Measurements from ENCODE around the gene SEPHS2.
"Not testable (repeated sequence)": the region's sequence is repeated elsewhere in the genome, so short reads cannot be mapped to it uniquely, and the experiment has no call there.

SEPHS2 gene

DNA sequence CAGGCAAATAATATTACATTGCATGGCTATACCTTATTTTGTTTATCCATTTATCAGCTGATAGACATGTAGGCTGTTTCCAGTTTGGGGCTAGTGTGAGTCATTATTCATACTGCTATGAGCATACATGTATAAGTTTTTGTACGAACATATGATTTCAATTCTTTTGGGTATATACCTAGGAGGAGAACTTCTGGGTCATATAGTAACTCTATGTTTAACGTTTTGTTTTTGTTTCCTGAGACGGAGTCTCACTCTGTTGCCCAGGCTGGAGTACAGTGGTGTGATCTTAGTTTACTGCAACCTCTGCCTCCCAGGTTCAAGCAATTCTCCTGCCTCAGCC is 24.5 kb upstream of the SEPHS2 start:
- DNase-seq (ENCODE audit: low spot score) (no peak), FAIRE-seq (no peak)

DNA sequence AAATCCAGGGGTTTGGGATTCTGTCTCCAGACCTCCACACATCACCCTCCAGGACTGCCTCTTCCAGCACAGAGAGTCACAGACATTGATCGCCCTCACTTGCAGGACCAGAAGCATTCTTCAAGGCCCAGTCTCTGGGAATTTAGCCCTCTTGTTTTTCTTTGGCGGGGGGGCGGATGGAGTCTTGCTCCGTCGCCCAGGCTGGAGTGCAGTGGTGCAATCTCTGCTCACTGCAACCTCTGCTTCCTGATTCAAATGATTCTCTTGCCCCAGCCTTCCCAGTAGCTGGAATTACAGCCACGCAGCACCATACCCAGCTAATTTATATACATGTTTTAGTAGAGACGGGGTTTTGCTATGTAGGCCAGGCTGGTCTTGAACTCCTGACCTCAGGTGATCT is 18.4 kb upstream of the SEPHS2 start:
- DNase-seq (ENCODE audit: low spot score), result no peak
- no peak for FAIRE-seq

DNA sequence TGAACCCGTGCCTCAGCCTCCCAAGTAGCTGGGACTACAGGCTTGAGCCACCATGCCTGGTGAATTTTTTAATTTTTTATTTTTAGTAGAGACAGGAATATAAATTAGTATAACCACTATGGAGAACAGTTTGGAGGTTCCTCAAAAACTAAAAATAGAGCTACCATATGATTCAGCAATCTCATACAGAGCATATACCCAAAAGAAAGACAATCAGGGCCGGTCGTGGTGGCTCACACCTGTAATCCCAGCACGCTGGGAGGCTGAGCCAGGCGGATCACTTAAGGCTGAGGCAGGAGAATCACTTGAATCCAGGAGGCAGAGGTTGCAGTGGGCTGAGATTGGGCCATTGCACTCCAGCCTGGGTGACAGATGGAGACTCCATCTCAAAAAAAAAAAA is 15.8 kb upstream of the SEPHS2 start:
- DNase-seq (ENCODE audit: low spot score); FAIRE-seq: not testable (repeated sequence)

DNA sequence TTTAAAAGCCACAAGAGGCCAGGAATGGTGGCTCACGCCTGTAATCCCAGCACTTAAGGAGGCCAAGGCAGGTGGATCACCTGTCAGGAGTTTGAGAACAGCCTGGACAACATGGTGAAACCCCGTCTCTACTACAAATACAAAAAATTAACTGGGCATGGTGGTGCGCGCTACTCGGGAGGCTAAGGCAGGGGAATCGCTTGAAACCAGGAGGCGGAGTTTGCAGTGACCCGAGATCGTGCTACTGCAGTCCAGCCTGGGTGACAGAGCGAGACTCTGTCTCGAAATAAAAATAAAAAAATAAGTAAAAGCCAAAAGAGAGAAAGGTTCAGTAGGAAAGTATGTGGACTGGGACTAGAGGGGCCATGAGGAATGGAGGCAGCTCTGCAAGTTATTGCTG is 13.8 kb upstream of the SEPHS2 start:
- no peak for DNase-seq (ENCODE audit: low spot score)
- FAIRE-seq, result no peak

DNA sequence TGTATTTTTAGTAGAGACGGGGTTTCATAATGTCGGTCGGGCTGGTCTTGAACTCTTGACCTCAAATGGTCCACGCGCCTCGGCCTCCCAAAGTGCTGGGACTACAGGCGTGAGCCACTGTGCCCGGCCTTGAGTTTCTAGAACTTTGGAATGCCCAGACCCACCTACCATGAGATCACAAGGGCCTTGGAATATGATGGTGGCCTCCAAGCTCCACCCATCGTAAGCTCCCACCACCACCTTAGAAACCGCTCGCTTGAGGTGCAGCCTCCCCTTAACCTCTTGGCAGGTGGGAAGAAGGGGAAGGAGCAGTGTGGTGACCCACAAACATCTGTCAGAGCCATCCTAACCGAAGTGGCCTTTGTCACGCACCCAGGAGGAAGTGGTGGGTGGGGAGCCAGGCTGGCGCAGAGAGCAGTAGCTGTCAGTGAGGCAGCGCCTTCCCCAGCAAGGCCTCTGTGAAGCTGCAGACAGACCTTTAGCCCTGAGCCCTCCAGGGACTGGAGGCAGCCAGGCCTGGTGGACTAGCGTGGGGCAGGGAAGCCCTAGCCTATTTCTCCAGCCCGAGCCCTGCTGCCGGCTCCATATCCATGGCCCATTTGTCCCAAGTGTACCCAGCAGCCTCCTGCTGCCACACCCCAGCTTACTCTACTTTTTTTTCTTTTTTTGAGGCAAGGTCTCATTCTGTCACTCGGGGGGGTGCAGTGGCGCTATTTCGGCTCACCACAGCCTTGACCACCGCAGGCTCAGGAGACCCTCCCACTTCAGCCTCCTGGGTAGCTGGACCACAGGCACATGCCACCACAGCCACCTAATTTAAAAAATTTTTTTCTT is 13.1 kb upstream of the SEPHS2 start:
- no peak for DNase-seq (ENCODE audit: low spot score)
- no peak for FAIRE-seq

DNA sequence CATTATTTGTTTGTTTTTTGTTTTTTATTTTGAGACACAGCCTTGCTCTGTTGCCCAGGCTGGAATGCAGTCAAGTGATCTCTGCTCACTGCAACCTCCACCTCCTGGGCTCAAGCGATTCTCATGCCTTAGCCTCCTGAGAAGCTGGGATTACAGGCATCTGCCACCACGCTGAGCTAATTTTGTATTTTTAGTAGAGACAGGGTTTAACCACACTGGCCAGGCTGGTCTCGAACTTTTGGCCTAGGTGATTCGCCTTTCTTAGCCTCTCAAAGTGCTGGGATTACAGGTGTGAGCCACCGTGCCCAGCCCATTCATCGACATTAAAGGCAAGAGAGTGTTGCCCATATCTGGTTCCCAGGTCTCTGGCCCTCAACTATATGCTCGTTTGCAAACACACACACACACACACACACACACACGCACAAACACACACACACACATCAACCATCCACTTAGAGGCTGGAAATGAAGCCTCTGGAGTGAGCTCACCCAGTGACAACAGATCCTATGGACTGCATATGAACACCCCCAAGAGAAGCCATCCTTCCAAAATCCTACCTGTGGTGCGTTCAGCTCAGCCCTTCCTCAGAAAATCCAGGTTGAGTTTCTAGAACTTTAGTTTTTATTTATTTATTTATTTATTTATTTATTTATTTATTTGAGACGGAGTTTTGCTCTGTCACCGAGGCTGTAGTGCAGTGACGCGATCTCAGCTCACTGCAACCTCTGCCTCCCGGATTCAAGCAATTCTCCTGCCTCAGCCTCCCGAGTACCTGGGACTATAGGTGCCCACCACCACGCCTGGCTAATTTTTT is 12.3 kb upstream of the SEPHS2 start:
- no peak for FAIRE-seq

DNA sequence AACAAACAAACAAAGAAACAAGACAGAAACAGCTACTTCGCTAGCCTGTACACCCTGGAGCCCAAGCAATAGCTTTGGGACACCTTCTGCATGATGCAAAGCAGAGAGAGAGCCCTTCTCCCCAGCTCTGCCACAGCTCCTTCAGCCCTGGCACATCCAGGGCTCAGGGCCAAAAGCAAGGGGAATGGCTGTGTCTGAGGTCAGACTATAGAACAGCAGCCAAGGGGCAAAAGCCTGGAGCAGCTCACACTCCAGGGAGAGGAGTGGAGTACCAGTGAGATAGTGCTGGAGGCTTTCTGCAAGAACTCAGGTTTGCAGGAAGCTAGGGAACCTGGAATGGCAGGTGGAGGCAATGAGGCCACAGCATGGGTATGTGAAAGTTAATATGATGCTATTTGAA is 11.6 kb upstream of the SEPHS2 start:
- FAIRE-seq (no peak), DNase-seq (ENCODE audit: low spot score) (no peak)

More for the DNA sequence above, 12.3 kb upstream of the SEPHS2 start:
- no peak for DNase-seq (ENCODE audit: low spot score)

DNA sequence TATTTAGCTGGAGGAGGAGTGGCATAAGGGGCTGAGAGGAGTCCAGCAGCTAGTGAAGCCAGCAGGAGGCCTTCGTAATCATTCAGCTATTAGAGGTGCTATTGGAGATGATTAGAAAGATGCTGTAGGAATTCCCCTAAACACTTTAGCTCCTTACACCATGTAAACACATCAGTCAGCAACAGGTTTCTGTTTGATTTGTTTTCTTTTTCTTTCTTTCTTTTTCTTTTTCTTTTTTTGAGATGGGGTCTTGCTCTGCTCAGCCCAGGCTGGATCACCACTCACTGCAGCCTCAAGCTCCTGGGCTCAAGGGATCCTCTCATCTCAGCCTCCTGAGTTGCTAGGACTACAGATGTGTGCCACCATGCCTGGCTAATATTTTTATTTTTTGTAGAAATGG is 10.6 kb upstream of the SEPHS2 start:
- DNase-seq (ENCODE audit: low spot score) (no peak), FAIRE-seq (no peak)

DNA sequence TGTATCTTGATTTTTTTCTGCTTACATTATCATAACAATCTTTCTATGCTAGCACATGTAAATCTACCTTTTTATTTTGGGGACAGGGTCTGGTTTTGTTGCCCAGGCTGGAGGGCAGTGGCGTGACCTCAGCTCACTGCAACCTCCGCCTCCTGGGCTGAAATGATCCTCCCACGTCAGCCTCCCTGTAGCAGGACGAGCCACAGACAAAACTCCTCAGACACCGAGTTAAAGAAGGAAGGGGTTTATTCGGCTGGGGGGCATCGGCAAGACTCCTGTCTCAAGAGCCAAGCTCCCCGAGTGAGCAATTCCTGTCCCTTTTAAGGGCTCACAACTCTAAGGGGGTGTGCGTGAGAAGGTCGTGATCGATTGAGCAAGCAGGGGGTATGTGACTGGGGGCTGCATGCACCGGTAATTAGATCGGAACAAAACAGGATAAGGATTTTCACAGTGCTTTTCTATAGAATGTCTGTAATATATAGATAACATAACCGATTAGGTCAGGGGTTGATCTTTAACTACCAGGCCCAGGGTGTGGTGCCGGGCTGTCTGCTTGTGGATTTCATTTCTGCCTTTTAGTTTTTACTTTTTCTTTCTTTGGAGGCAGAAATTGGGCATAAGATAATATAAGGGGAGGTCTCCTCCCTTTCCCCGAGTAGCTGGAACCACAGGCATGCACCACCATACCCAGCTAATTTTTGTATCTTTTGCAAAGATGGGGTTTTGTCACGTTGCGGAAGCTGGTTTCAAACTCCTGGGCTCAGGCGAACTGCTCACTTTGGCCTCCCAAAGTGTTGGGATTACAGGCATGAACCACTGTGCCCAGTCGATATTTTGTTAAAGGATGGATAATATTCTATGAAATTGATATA is 7.3 kb upstream of the SEPHS2 start:
- DNase-seq (ENCODE audit: low spot score); FAIRE-seq: not testable (repeated sequence)

DNA sequence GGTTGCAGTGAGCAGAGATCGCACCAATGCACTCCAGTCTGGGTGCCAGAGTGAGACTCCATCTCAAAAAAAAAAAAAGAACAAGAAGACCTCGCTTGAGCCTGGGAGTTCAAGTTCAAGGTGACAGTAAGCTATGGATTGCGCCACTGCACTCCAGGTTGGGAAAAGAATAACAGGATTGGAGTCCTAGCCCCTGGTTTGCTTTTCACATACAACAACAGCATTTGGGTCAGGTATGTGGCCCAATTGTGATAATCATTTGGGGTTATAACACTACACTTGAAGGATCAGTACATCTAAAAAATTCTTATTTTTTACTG is 3.4 kb upstream of the SEPHS2 start:
- no peak for DNase-seq (ENCODE audit: low spot score)
- FAIRE-seq, result no peak

DNA sequence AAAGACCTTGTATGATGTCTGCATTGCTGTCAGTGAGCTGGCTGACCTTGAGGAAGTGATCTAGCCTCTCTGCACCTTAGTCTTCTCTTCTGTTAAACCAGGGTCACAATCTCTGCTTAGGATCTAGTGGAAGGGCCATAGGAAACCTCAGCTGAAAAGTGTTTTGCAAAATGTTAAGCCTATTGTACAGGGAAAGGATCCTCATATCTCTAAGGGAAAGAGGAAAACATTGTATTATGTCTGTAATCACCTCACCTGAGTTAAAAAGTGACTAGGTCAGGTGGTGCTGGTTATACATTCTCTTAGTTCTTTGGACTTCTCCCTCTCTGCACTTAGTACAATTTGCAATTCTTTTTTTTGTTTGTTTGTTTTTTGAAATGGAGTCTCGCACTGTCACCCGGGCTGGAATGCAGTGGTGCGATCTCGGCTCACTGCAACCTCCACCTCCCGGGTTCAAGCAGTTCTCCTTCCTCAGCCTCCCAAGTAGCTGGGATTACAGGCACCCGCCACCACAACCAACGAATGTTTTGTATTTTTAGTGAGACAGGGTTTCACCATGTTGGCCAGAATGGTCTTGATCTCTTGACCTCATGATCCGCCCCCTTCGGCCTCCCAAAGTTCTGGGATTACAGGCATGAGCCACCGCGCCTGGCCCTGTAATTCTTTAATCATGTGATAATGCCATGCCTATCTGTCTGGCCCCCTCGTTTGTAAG is 2.0 kb upstream of the SEPHS2 start:
- DNase-seq (ENCODE audit: low spot score) (no peak), FAIRE-seq (no peak)

DNA sequence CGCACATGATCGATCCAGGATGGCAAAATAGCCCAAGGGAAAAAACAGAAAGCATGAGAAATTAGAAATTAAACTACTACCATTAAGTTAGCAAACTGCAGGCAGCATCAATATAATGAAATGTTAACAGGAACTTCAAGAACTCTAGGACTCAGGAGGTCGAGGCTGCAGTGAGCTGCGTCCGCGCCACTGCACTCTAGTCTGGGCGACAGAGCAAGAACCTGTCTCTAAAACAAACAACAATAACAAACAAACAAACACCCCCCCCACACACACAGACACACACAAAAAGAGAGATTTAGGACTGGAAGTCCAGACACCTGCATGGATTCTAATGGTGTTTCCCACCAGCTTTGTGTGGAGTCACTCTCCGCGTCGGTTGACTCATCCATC is 525 bp upstream of the SEPHS2 start:
- DNase-seq (ENCODE audit: low spot score), result no peak
- no peak for FAIRE-seq

DNA sequence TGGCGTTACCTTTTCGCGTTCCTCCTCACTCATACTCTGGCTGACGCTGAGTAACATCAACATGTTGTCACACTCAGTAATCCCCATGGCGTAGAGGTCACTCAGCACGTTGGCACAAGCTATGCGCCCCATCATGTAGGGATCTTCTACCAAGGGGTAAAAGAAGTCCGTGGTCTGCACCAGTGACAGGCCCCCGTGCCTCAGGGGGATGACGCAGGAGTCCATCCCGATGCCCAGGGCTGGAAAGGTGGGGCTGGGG is 596 bp downstream of the SEPHS2 start:
- FAIRE-seq (no peak), DNase-seq (ENCODE audit: low spot score) (no peak)

DNA sequence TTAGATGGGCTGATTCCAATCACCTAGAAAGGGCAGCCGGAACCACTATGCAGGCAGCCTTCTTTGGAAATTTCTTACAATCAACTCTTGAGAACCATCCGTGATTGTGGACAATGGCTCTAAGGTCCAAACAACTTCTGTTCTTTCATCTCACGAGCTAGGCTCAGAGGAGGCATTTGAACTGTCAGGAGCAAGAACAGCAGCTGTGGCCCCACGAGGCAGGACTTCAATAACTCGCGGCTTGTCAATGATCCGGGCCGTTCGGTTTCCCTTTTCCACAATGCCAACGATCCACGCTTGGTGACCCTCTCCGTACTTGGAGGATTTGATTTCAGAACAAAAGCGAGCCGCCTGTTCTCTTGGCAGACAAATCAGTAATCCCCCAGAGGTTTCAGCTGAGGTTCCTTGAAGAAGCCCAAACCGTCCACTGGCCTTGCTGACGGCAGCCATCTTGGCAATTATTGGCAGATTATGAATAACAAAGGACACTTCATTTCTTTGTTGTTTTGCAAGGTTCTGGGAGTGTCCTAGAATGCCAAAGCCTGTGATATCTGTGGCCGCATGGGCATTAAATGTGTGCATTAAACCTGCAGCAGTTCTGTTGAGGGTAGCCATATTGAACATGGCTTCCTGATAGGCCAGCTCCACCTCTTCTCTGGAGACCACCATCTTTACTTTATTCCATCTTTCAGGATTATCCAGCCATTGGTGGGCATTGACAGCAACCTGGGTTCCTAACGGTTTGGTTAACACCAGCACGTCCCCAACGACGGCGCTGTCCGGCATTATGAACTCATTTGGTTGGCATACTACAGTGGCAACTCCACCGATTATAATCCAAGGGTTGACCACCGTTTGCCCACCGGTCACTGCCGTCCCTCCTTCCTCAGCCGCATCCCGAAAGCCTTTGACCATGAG is 1.2 kb downstream of the SEPHS2 start:
- FAIRE-seq, result no peak

DNA sequence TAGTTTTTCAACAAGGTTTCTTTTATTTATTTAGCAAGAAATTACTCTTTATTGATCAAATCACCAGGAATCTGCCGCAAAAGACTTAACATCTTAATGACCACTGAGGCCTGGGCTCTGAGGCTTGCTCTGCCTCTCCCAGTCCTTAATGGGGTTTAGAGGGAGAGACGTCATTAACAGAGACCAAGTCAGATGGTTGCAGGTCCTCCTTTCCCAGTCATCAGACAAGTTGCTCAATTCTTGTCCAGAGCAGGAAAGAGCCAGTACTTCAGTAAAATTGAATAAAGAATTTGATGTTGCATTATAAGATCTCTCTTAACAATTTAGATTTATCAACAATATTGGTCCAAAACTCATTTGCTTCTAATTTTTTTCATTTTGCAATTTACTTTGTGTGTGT is 2.0 kb downstream of the SEPHS2 start:
- DNase-seq (ENCODE audit: low spot score), result no peak
- FAIRE-seq, result no peak

More for the DNA sequence above, 1.2 kb downstream of the SEPHS2 start:
- DNase-seq (ENCODE audit: low spot score), result no peak

DNA sequence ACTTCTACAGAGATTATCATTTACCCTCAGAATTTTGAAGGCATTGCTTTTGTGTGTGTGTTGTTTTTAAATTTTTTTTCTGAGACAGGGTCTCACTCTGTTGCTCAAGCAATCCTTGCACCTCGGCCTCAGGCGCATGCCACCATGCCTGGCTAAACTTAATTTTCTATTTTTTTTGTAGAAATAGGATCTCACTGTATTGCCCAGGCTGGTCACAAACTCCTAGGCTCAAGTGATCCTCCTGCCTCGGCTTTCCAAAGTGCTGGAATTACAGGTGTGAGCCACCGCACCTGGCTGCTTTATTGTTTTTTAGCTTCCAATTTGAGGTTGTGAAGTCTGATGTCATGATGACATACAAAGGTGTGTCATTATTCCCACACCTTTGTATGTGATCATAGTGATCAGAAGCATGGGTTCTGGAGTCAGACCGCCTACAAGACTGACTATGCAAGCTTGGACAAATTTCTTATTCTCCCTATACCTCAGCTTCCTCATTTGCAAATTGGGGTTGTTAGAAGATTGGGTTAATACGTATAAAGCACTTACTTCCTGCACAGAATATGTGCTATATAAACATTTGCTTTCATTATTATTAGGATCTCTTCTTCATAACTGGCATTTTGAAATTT is 5.8 kb downstream of the SEPHS2 start:
- DNase-seq (ENCODE audit: low spot score), result no peak
- FAIRE-seq, result no peak

DNA sequence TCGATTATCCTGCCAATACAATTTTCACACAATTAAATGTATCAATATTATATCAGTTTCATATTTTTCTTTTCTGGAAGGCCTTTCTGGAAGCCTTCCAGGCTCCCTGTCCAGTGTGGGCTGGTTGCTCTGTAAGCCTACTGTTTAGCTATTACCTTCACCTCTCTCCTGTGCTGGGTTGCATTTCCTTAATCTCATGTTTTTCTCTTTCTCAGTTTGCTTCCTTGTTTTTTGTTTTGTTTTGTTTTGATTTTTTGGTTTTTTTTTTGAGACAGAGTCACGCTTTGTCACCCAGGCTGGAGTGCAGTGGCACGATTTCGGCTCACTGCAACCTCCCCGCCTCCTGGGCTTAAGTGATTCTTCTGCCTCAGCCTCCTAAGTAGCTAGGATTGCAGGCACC is 6.8 kb downstream of the SEPHS2 start:
- no peak for DNase-seq (ENCODE audit: low spot score)
- no peak for FAIRE-seq

DNA sequence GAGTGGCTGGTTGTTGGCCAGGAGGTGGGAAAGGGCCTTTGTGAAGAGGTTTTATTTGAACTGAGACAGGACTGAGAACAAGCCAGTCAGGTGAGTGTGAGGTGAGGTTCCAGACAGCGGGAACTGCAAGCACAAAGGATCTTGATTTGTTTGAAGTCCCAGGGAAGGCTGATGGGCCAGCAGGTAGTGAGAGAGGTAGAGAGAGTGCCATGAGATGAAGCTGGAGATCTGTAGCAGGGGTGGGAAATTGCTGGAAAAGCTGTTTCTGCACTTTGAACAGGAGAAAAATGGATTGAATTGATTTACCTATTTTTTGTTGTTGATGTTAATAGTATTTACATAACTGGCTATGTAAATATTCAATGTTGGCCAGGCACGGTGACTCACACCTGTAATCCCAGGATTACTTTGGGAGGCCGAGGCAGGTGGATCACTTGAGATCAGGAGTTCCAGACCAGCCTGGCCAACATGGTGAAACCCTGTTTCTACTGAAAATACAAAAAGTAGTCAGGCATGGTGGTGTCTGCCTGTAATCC is 8.1 kb downstream of the SEPHS2 start:
- FAIRE-seq (no peak), DNase-seq (ENCODE audit: low spot score) (no peak)

DNA sequence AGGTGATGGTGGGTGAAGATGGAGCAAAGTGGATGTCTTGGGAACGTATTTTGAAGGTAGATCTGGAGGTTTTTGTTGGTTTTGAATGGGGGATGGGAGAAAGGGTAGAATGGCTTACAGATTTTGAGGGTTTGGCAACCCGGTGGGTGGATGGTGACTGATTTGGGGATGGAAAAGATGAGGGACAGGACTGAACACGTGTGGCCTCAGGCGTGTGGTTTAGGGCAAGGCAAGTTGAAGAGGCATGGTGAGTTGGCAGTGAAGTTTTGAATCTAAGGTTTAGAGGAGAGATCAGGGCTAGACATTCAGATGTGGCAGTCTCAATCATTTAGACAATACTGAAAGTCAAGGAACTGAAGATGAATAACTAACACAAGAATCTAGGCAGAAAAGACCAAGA is 10.8 kb downstream of the SEPHS2 start:
- FAIRE-seq (no peak), DNase-seq (ENCODE audit: low spot score) (no peak)

DNA sequence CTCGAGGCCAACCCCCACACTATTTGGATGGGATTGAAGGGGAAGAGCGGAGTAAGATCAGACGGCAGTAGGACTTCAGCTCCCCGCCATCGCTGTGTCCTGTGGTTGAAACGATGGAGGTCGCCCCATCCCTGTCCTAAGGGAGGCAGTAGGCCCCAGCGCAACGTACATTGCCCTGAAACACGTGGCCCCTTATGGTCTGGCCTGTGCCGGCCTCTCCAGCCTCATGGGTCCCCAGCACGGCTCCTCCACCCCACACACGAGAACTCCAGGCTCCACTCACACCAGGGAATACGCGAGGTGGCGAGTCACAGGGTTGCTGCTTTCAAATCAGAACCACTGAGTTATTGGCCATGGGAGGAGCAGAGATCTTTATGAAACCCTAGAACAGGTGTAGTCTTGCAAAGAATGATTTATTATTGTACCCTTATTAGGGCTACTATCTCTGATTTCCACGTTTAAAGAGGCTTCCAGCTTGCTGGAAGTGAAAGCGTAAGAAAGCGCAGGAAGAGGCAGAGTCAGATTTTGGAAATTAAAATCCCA is 15.2 kb downstream of the SEPHS2 start:
- DNase-seq (ENCODE audit: low spot score), result no peak
- no peak for FAIRE-seq
